HG02852 (cell line): ENCODE measurements around the gene DNAH9.

Experiments
- ATAC-seq: cut with Tn5 transposase; IDR thresholded peaks from one replicate; pipeline ENCODE4 v1.9.1; 2021; ENCODE audit warnings: mild to moderate bottlenecking, moderate library complexity; ENCODE audit not compliant: unreplicated experiment

DNAH9 gene

GRCh38 chr17:11825572-11826209 is 227.4 kb downstream of the DNAH9 start:
- no peak for ATAC-seq

DNA sequence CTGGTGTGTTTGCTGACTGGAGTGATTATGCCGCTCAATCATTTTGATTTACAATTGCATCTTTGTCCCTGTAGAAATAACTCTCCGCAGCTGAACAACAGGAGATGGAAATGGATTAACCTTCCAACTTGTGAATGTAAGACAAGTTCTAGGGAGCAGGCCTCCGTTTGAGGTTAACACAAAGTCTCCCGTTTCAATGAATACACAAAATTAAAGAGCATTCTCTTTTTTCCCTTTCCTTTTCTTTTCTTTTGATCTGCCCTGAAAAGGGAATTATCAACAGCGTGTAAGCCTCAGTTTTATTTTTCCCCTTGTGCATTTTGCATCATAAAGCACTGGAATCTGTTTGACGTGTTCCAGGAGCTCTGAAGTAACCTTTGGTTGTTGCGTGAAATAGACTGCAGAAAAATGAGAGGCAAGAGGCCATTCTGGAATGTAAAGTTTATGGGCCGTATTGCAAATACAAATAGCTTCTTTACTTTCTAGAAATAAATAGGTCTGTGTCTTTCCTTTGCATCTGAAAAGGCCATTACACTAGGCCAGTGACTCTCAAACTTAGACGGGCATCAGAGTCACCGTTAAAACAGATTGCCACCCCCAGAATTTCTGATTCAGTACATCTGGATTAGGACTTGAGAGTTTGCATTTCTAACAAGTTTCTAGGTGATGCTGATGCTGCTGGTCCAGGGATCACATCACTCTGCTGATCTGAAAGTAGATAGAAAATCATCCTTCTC is 234.3 kb downstream of the DNAH9 start:
- ATAC-seq, result no peak

DNA sequence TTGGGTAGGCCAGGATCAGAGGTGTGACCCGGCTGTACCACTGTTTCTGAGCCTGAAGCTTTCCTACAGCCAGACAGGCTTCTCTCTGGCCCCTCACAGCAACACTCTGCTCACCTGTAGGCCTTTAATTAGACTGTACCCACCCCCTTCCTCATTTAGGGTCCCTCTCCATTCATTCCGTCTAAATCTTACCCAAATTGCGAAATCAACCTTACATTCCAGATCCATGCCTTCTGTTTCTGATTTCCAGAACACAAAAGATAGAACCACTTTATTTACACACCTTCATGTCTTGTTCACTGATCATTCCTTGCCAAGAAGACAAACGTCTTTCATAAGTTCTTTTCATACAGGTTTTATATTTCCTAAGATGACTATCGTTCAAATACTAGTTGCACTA is 238.2 kb downstream of the DNAH9 start:
- no peak for ATAC-seq

DNA sequence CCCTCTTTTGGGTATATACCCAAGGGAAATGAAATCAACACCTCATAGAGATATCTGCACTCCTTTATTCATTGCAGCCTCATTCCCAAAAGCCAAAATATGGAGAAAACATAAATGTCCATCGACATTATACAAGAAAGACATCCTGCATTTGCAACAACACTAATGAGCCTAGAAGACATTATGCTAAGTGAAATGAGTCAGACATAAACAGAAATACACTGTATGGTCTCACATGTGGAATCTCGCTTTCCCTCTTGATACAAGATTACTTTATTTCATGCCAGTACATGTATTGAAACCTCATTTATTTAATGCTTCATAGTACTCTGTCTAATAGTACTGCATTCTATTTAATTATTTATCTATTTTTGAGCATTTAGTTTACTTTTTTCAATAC is 241.8 kb downstream of the DNAH9 start:
- no peak for ATAC-seq

GRCh38 chr17:11840831-11841230 is 242.6 kb downstream of the DNAH9 start:
- no peak for ATAC-seq

DNA sequence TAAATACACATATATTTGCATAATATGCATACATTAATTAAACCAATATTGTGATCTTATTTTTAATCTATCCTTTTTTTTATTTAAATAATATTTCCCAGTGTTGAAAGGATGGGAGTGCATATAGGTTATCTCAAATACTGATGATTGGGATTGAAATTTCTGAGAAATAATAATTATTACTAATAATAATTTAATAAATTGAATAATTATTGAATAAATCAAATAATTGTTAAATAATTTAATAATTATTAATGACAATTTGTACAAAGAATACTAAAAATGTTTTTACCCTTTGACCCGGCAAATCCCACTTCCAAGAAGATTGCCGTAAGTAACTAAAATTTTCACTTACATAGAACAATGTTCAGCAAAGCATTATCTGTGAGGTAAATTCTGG is 250.1 kb downstream of the DNAH9 start:
- no peak for ATAC-seq

DNA sequence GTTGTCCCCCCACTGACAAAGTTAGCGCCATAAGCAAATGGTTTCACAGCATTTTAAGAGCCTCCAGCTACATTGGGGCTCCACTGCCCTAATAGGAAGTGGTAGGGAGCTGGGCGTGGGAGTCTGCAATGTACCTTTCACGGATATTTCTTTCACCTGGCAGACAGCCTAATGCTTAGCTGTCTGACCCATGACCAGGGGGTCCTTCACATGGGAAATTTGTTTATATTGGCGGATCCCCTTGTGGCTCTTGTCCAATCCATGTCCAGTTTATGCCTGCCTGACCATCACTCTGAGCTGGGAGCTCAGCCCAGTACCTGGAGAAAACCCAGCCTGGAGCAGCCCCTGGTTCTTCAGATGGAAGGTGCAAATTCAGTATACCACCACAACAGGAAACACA is 254.0 kb downstream of the DNAH9 start:
- ATAC-seq, result no peak

GRCh38 chr17:11852912-11853311 is 254.6 kb downstream of the DNAH9 start:
- no peak for ATAC-seq

DNA sequence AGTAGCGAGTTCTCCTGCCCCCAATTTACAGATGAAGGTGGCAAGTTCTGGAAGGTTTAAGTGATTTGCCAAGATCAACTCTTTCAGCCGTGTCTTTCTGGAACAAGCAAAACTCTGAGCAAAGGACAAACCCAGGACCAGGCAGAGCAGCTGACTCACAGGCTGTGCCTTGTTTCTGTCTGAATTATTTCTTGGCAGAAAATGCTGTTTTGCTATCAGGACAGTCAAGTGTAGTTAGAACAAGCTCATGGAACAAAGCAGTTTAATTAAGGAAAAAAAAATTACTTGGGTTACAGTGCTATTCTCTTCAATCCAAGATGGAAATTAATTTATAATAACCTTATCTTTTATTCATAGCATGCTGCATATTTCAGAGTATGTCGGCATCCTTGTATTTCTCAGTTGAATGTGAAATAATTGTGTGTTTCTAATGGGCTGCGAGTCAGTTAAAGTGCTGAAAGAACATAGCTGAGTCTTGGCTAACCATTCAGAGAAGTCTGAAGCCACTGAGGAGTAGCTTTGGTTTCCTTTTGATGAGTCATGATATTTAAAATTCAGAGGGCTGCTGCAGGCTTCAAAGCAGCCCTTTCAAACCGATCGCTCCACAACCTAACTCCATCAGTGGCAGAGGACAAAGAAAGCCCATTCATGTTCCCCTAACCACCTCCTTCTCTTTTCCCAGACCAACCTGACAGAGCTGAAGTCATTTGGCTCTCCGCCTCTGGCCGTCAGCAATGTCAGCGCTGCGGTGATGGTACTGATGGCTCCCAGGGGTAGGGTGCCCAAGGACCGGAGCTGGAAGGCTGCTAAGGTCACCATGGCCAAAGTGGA is 255.3 kb downstream of the DNAH9 start:
- ATAC-seq, result no peak

DNA sequence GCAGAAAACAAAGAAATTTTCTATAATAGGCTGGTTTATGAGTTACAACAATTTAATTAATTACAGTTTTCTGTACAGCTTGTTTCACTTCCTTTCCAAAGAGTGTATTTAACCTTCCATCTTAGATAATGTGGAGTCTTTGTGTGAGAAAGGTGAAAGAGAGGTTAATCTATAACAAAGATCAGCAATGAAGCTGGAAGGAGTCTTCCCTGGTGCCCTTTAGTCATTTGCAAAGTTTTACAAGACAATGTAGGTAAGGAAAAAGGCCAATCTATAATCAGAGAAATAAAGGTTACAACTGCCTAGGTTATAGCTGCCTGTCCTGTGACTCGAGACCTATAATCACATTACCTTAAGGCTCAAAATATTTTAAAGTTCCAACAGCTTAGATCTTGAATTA is 257.0 kb downstream of the DNAH9 start:
- ATAC-seq, result no peak

GRCh38 chr17:11857006-11857405 is 258.7 kb downstream of the DNAH9 start:
- no peak for ATAC-seq

DNA sequence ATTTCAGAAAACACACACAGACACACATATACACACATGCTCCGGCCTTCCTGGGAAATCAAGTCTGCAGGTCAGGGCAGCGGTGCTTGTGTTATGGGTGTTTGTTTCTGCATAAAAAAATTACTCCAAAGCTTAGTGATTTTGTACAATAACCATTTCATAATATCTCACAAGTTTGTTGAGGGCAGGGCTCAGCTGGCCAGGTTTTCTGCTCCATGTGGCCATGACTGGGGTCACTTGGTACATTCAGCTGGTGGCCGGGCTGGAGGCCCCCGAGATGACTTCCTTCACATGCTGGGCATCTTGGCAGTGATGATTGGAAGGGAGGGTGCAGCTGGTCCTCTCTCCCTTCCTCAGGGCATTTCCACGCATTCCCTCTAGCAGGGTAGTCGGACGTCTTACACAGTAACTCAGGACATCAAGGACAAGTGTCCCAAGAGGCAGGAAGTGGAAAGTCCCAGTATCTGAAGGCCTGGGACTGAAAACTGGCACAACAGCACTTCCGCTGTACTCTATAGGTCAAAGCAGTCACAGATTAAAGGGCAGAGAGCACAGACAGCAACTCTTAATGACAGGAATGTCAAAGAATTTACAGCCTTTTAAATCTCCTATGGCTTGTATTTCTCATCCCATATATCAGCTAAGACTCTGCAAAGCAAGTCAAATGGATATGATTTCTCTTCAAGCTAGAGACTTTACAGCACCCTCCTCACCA is 271.6 kb downstream of the DNAH9 start:
- ATAC-seq, result no peak

GRCh38 chr17:11871773-11872172 is 273.5 kb downstream of the DNAH9 start:
- ATAC-seq, result no peak

GRCh38 chr17:11874756-11875155 is 276.5 kb downstream of the DNAH9 start:
- ATAC-seq, result no peak

GRCh38 chr17:11880714-11881113 is 282.4 kb downstream of the DNAH9 start:
- no peak for ATAC-seq

DNA sequence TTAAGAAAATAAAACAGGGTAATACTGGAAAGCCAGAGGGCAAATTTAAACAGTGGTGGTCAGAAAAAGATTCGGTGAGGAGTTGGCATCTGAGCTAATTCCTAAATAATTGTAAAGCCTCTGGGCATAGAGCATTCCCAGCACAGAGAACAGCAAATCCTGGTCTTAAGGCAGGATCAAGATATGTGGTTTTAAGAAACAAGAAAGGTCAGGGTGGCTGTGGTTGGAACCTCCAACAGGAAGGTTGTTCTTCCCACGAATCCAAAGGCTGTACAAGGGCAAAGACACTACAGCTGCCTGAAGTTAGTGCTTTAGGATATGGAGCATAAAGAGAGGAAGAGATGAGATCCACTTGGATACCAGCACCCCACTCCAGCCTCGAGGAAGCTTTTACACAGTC is 284.4 kb downstream of the DNAH9 start:
- ATAC-seq, result no peak

DNA sequence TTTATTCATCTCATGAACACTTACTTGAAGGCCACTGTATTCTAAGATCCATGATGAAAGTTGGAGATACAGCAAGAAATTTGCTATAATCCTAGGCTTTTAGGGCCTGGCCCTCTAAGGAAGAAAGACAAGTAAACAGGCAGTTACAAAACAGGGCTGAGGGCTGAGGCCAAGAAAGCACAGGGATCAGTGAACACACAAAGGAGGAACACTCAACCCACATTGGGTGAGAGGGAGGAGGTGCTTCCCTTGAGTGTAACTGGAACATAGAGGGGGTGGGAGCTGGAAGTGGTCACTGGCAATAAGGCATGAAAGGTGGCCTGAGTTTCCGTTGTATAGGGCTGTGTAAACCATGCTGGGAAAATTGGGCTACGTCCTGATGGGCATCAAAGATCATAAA is 286.8 kb downstream of the DNAH9 start:
- no peak for ATAC-seq

DNA sequence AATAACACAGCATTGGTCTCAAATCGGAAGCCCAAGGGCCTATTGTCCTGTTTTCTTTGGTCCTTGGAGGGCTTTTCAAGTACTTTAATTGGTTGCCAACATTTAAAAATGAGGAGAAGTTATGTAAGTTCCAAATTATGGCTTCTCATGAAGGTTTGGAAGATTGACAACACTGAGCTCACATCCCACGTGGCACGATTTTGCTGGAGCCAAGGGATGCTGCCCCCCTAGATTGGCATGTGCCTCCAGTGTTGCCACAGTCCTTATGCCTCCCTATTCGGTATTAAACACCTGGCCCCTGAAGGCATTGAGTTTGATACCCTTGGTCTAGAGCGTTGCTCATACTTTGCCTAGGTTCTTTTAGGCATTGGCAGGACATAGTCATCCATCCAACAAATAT is 291.0 kb downstream of the DNAH9 start:
- ATAC-seq, result no peak

- ATAC-seq, result no peak
Observed at GRCh38 chr17:11893862-11894261, 295.6 kb downstream of the DNAH9 start.

DNA sequence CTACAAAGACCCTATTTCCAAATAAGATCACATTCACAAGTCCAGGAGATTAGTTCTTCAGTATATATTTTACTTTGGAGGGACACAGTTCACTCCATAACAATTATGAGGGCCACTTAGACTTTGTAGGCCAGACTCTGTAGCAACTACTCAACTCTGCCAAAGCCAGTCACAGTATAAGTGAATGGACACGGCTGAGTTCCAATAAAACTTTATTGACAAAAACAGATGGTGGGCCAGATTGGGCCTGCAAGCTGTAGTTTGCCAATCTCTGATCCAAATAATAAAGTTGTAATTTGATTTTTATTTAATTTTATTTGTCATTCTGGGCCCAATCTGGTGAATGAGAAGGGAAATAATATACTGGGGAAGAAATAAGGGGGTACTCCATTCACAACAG is 297.9 kb downstream of the DNAH9 start:
- ATAC-seq, result no peak

DNA sequence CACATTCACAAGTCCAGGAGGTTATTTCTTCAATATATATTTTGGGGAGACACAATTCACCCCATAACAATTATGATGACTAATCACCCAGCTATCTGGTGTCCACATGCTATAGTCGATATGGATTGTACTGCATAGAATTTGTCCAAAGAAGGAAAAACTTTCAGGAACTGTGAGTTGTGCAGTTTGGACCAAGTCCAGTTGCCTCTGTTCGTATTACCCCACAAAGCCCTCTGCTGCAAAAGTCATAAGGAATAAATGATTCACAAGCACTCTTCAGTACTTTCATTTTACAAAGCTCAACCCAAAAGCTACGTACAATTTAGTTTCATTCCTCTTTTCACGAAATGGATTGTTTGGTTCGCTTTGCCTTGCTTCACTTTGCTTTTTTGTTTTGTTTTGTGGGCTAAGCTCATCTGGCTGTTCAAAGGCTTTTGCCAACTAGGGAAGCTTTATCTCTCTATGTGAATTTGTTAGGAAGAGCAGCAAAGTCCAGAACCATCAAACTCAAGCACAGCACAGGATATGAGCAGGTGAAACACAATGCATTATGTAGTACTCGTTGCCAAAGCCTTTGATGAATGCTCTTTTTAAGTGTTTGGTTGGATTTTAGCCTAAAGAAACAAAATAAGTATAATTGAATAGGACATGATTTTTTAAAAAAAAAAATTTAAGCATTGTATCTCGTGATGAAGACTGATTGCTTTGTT is 300.4 kb downstream of the DNAH9 start:
- no peak for ATAC-seq
